HepG2 (cell line): ENCODE measurements around the gene HNRNPM. TPM values are rescaled to one million over a fixed set of nuclear protein-coding genes. Genes with fewer than 3 reads are reported as not detected.

ENCODE experiments used
- ATF7 ChIP-seq, 2 experiments: fragments of 450-650 bp in 1 of 2; sonication (generic) in 1 of 2; formaldehyde crosslinking in 1 of 2; IDR thresholded peaks; 2 replicates each; pipeline versions ENCODE4 v1.4.0 to v1.6.1; 2016 to 2020; ENCODE audit warnings: antibody characterized with exemption in 1 of 2, mild to moderate bottlenecking in 1 of 2, missing genetic modification reagents in 1 of 2
- FOXA1 ChIP-seq, 2 experiments: fragments of 450-650 bp in 1 of 2; sonication (generic) in 1 of 2; formaldehyde crosslinking in 1 of 2; IDR thresholded peaks; 2 replicates each; pipeline versions ENCODE4 v1.4.0 to v1.6.1; 2016 to 2020; ENCODE audit warnings: missing genetic modification reagents in 1 of 2
- GATAD2A ChIP-seq: IDR thresholded peaks from 2 replicates; pipeline ENCODE4 v1.6.1; 2016
- HOXA7 ChIP-seq: sonication (generic); formaldehyde crosslinking; IDR thresholded peaks from 2 replicates; pipeline ENCODE4 v1.8.1; 2022; ENCODE audit warnings: mild to moderate bottlenecking, missing genetic modification reagents, moderate library complexity
- KDM1A ChIP-seq: IDR thresholded peaks from 2 replicates; pipeline ENCODE4 v1.6.1; 2016; ENCODE audit warnings: missing compliant biosample characterization
- KDM6A ChIP-seq: IDR thresholded peaks from 2 replicates; pipeline ENCODE4 v1.6.1; 2016; ENCODE audit warnings: low read depth
- KLF11 ChIP-seq: IDR thresholded peaks from 2 replicates; pipeline ENCODE4 v1.6.1; 2016; ENCODE audit warnings: missing compliant biosample characterization
- MTF1 ChIP-seq: sonication (generic); formaldehyde crosslinking; IDR thresholded peaks from 2 replicates; pipeline ENCODE4 v1.5.0; 2020; ENCODE audit warnings: missing genetic modification reagents
- NAIF1 ChIP-seq: sonication (generic); formaldehyde crosslinking; IDR thresholded peaks from 2 replicates; pipeline ENCODE4 v1.5.0; 2020; ENCODE audit warnings: mild to moderate bottlenecking, missing genetic modification reagents, borderline replicate concordance
- NR2C2 ChIP-seq: sonication (generic); formaldehyde crosslinking; IDR thresholded peaks from 2 replicates; pipeline ENCODE4 v1.4.0; 2020; ENCODE audit warnings: missing genetic modification reagents, mild to moderate bottlenecking, moderate library complexity, borderline replicate concordance
- PCBP1 ChIP-seq: fragments of 200-400 bp; formaldehyde crosslinking; IDR thresholded peaks from 2 replicates; pipeline ENCODE4 v1.6.1; 2017; ENCODE audit warnings: mild to moderate bottlenecking, low read depth, low read length, borderline replicate concordance
- SAFB2 ChIP-seq: sonication (generic); formaldehyde crosslinking; IDR thresholded peaks from 2 replicates; pipeline ENCODE4 v1.5.1; 2020; ENCODE audit warnings: missing genetic modification reagents, low read depth, mild to moderate bottlenecking, borderline replicate concordance
- SUZ12 ChIP-seq: fragments of 150-350 bp; IDR thresholded peaks from 2 replicates; pipeline ENCODE4 v1.6.1; 2014; ENCODE audit warnings: low read depth, low read length
- SYNCRIP ChIP-seq: fragments of 200-400 bp; formaldehyde crosslinking; IDR thresholded peaks from 2 replicates; pipeline ENCODE4 v1.6.1; 2018; ENCODE audit warnings: mild to moderate bottlenecking, low read depth, low read length; ENCODE audit not compliant: insufficient read depth
- ZC3H4 ChIP-seq: sonication (generic); formaldehyde crosslinking; IDR thresholded peaks from 2 replicates; pipeline ENCODE4 v1.4.0; 2020; ENCODE audit warnings: missing genetic modification reagents, borderline replicate concordance
- ZMAT3 ChIP-seq: sonication (generic); formaldehyde crosslinking; conservative IDR thresholded peaks from 2 replicates; pipeline ENCODE4 v1.7.0; 2021; ENCODE audit warnings: missing genetic modification reagents
- ZMYM4 ChIP-seq: sonication (generic); formaldehyde crosslinking; IDR thresholded peaks from 2 replicates; pipeline ENCODE4 v1.8.1; 2023; ENCODE audit warnings: mild to moderate bottlenecking, missing genetic modification reagents
- ZNF20 ChIP-seq: sonication (generic); formaldehyde crosslinking; IDR thresholded peaks from 2 replicates; pipeline ENCODE4 v1.4.0; 2020; ENCODE audit warnings: mild to moderate bottlenecking, moderate library complexity, missing genetic modification reagents
- ZNF230 ChIP-seq: sonication (generic); formaldehyde crosslinking; IDR thresholded peaks from 2 replicates; pipeline ENCODE4 v1.4.0; 2020; ENCODE audit warnings: mild to moderate bottlenecking, missing genetic modification reagents
- ZNF614 ChIP-seq: IDR thresholded peaks from 2 replicates; pipeline ENCODE4 v1.6.1; 2018; ENCODE audit warnings: missing biosample characterization, missing genetic modification reagents, inconsistent platforms, borderline replicate concordance
- ZNF7 ChIP-seq: IDR thresholded peaks from 2 replicates; pipeline ENCODE4 v1.6.1; 2016; ENCODE audit warnings: missing biosample characterization, missing genetic modification reagents
- polyA plus RNA-seq, 8 experiments: library from polyadenylated mRNA; depleted of rRNA in 3 of 8; stranded (reverse) in 7 of 8; unstranded in 1 of 8; fragments of >200 nt; fragmentation: Illumina TruSeq in 4 of 8; extraction: Trizol in 4 of 8; gene quantifications; 2 replicates each; pipeline versions ENCODE4 v1.2.1 to v1.2.3, GENCODE V29; 2011 to 2016; ENCODE audit warnings: low read depth in 4 of 8, missing spikeins in 1 of 8, mixed read lengths in 1 of 8; ENCODE audit not compliant: insufficient read depth in 1 of 8
- total RNA-seq, 5 experiments: library from RNA; depleted of rRNA; stranded (reverse); fragments of >200 nt; fragmentation: Illumina TruSeq; extraction: Trizol; gene quantifications; 2 replicates each; pipeline ENCODE4 v1.2.3, GENCODE V29; 2016; ENCODE audit warnings: low read depth in 1 of 5
- TF ChIP-seq, protein P1 (sequence below): sonication (generic); formaldehyde crosslinking; IDR thresholded peaks from 2 replicates; pipeline ENCODE4 v1.5.0; 2020; ENCODE audit warnings: missing genetic modification reagents
- TF ChIP-seq, protein P2 (sequence below): sonication (generic); formaldehyde crosslinking; IDR thresholded peaks from 2 replicates; pipeline ENCODE4 v1.4.0; 2020; ENCODE audit warnings: mild to moderate bottlenecking, missing genetic modification reagents
- TF ChIP-seq, protein P3 (sequence below): sonication (generic); formaldehyde crosslinking; IDR thresholded peaks from 2 replicates; pipeline ENCODE4 v1.4.0; 2020; ENCODE audit warnings: missing genetic modification reagents
- TF ChIP-seq, protein P4 (sequence below): sonication (generic); formaldehyde crosslinking; IDR thresholded peaks from 2 replicates; pipeline ENCODE4 v1.4.0; 2020; ENCODE audit warnings: mild to moderate bottlenecking, missing genetic modification reagents

The HNRNPM gene
- total and polyA plus RNA-seq, 2 of the 13 experiments (the other 11 are each of a cell fraction or from before 2014, with no cell fraction given) = 56.7 to 102 TPM

DNA sequence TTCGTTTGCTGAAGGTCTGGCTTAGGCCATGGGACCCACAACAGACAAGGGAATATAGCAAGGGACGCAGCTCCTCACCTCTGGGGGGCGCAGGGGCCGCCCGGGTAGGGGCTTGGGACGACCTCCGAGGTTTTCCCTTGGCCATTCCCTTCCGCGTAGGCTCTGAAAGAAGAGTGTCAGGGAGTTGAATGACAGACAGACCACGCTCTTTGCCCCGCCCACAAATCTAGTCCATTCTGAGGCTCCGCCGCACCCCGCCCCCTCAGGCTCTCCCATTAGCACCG is 80.6 kb downstream of the HNRNPM start (continued):
- TF ChIP-seq ZNF230 = no peak
- TF ChIP-seq SUZ12 = no peak
- TF ChIP-seq PCBP1 = no peak
- no peak for TF ChIP-seq HOXA7 (CRISPR knock-in tag)
- no peak for TF ChIP-seq SYNCRIP
- TF ChIP-seq NAIF1 (CRISPR knock-in tag) = no peak
- peak; percentile 60; the same call in 1 of the 2 replicates for TF ChIP-seq ZMYM4 (CRISPR knock-in tag)
- no peak for TF ChIP-seq ZNF7 (CRISPR knock-in tag)
- TF ChIP-seq ZNF614 (CRISPR knock-in tag) = no peak
- no peak for TF ChIP-seq ATF7 (IDR thresholded peaks at IDR 0.05)
- no peak for TF ChIP-seq ATF7 (CRISPR knock-in tag; IDR thresholded peaks at IDR 0.05)
- no peak for TF ChIP-seq FOXA1 (IDR thresholded peaks at IDR 0.05)
- no peak for TF ChIP-seq FOXA1 (CRISPR knock-in tag; IDR thresholded peaks at IDR 0.05)
- no peak for TF ChIP-seq MTF1 (CRISPR knock-in tag)
- no peak for TF ChIP-seq KDM1A (CRISPR knock-in tag)
- TF ChIP-seq, protein P1, sequence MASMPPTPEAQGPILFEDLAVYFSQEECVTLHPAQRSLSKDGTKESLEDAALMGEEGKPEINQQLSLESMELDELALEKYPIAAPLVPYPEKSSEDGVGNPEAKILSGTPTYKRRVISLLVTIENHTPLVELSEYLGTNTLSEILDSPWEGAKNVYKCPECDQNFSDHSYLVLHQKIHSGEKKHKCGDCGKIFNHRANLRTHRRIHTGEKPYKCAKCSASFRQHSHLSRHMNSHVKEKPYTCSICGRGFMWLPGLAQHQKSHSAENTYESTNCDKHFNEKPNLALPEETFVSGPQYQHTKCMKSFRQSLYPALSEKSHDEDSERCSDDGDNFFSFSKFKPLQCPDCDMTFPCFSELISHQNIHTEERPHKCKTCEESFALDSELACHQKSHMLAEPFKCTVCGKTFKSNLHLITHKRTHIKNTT (CRISPR knock-in tag) = no peak
- TF ChIP-seq, protein P2, sequence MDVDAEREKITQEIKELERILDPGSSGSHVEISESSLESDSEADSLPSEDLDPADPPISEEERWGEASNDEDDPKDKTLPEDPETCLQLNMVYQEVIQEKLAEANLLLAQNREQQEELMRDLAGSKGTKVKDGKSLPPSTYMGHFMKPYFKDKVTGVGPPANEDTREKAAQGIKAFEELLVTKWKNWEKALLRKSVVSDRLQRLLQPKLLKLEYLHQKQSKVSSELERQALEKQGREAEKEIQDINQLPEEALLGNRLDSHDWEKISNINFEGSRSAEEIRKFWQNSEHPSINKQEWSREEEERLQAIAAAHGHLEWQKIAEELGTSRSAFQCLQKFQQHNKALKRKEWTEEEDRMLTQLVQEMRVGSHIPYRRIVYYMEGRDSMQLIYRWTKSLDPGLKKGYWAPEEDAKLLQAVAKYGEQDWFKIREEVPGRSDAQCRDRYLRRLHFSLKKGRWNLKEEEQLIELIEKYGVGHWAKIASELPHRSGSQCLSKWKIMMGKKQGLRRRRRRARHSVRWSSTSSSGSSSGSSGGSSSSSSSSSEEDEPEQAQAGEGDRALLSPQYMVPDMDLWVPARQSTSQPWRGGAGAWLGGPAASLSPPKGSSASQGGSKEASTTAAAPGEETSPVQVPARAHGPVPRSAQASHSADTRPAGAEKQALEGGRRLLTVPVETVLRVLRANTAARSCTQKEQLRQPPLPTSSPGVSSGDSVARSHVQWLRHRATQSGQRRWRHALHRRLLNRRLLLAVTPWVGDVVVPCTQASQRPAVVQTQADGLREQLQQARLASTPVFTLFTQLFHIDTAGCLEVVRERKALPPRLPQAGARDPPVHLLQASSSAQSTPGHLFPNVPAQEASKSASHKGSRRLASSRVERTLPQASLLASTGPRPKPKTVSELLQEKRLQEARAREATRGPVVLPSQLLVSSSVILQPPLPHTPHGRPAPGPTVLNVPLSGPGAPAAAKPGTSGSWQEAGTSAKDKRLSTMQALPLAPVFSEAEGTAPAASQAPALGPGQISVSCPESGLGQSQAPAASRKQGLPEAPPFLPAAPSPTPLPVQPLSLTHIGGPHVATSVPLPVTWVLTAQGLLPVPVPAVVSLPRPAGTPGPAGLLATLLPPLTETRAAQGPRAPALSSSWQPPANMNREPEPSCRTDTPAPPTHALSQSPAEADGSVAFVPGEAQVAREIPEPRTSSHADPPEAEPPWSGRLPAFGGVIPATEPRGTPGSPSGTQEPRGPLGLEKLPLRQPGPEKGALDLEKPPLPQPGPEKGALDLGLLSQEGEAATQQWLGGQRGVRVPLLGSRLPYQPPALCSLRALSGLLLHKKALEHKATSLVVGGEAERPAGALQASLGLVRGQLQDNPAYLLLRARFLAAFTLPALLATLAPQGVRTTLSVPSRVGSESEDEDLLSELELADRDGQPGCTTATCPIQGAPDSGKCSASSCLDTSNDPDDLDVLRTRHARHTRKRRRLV (CRISPR knock-in tag) = no peak
- TF ChIP-seq SAFB2 (CRISPR knock-in tag) = no peak
- peak; percentile 46; the same call in 1 of the 2 replicates for TF ChIP-seq GATAD2A (CRISPR knock-in tag)
- TF ChIP-seq, protein P3, sequence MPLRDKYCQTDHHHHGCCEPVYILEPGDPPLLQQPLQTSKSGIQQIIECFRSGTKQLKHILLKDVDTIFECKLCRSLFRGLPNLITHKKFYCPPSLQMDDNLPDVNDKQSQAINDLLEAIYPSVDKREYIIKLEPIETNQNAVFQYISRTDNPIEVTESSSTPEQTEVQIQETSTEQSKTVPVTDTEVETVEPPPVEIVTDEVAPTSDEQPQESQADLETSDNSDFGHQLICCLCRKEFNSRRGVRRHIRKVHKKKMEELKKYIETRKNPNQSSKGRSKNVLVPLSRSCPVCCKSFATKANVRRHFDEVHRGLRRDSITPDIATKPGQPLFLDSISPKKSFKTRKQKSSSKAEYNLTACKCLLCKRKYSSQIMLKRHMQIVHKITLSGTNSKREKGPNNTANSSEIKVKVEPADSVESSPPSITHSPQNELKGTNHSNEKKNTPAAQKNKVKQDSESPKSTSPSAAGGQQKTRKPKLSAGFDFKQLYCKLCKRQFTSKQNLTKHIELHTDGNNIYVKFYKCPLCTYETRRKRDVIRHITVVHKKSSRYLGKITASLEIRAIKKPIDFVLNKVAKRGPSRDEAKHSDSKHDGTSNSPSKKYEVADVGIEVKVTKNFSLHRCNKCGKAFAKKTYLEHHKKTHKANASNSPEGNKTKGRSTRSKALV = no peak
- TF ChIP-seq ZC3H4 = no peak
- TF ChIP-seq NR2C2 (CRISPR knock-in tag) = no peak
- TF ChIP-seq, protein P4, sequence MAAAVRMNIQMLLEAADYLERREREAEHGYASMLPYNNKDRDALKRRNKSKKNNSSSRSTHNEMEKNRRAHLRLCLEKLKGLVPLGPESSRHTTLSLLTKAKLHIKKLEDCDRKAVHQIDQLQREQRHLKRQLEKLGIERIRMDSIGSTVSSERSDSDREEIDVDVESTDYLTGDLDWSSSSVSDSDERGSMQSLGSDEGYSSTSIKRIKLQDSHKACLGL (CRISPR knock-in tag) = no peak
- no peak for TF ChIP-seq ZMAT3 (CRISPR knock-in tag)
- no peak for TF ChIP-seq ZNF20
- TF ChIP-seq KDM6A (CRISPR knock-in tag) = no peak
- TF ChIP-seq KLF11 (CRISPR knock-in tag) = no peak
